Lower lobe of right lung (tissue), 2 donors: ENCODE results near the gene TH. TPM values are rescaled to one million over a fixed set of nuclear protein-coding genes. Genes with fewer than 3 reads are reported as not detected.

ENCODE experiments used
- ATAC-seq, 2 donors: fragments of 200-7000 bp; cut with Tn5 transposase; one replicate each; pipeline ENCODE4 v1.9.1; 2020 to 2022; ENCODE audit warnings: mild to moderate bottlenecking in 2 of 2, moderate library complexity in 2 of 2
- DNase-seq: peaks from one replicate; pipeline ENCODE4 v3.0.0-alpha.2; 2020
- H3K27ac ChIP-seq: fragments of 200-600 bp; one replicate; pipeline ENCODE4 v1.8.0; 2022
- H3K27me3 ChIP-seq: fragments of 200-600 bp; one replicate; pipeline ENCODE4 v1.8.0; 2022; ENCODE audit warnings: low read depth
- H3K36me3 ChIP-seq: fragments of 200-600 bp; one replicate; pipeline ENCODE4 v1.8.0; 2022; ENCODE audit warnings: mild to moderate bottlenecking
- H3K4me1 ChIP-seq: fragments of 200-600 bp; one replicate; pipeline ENCODE4 v1.8.0; 2022
- H3K4me3 ChIP-seq: fragments of 200-600 bp; one replicate; pipeline ENCODE4 v1.8.0; 2022; ENCODE audit warnings: mild to moderate bottlenecking
- H3K9me3 ChIP-seq: fragments of 200-600 bp; one replicate; pipeline ENCODE4 v1.8.0; 2022
- CTCF ChIP-seq: fragments of 200-600 bp; IDR thresholded peaks from one replicate; pipeline ENCODE4 v1.8.0; 2022; ENCODE audit warnings: antibody characterized with exemption, mild to moderate bottlenecking
- intact Hi-C: fragments of 100-400 bp; cut with DNase I; formaldehyde crosslinking; loops from one replicate; pipeline ENCODE4 v1.11.0; 2022
- total RNA-seq: library from RNA; stranded (reverse); fragmentation: NEBNext Ultra II Directional; extraction: Animal tissue kit (Norgen Biotek cat#: 25700); gene quantifications from one replicate; pipeline ENCODE4 v1.2.1, GENCODE V29; 2021
- donor health status: DM: no; HTN: yes; CAD: no; lungs with severe emphysema.

TH gene
- total RNA-seq, 1 donor from 2014 or later = not detected

DNA sequence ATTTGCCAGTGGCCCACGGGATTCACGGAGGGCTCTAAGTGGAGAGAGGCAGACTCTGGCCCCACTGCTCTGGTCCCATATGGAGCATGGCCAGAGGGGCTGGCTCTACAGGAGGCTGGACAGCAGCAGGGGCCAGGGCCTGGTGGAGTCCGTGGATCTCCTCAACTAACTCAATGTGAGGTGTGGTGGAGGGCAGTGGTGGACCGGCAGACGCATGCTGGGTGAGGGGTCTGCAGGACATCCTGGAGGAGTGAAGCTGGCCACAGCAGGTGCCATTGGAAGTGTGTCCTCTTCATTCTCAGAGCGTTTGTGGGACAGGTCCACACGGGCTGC, 48.0 kb downstream of the TH start:
- TF ChIP-seq CTCF = no peak
- no peaks in the 10 kb centered on the region for H3K9me3 ChIP-seq
- H3K4me3 ChIP-seq = no peak overlapping the region
- no peaks in the 10 kb centered on the region for H3K4me1 ChIP-seq
- H3K27me3 ChIP-seq = peaks cover 24% of the 10 kb centered on the region
- intact Hi-C loops = no loop called here
- H3K36me3 ChIP-seq = no peaks in the 10 kb centered on the region
- no peak for DNase-seq
- ATAC-seq = no peak
- no peak overlapping the region for H3K27ac ChIP-seq

DNA sequence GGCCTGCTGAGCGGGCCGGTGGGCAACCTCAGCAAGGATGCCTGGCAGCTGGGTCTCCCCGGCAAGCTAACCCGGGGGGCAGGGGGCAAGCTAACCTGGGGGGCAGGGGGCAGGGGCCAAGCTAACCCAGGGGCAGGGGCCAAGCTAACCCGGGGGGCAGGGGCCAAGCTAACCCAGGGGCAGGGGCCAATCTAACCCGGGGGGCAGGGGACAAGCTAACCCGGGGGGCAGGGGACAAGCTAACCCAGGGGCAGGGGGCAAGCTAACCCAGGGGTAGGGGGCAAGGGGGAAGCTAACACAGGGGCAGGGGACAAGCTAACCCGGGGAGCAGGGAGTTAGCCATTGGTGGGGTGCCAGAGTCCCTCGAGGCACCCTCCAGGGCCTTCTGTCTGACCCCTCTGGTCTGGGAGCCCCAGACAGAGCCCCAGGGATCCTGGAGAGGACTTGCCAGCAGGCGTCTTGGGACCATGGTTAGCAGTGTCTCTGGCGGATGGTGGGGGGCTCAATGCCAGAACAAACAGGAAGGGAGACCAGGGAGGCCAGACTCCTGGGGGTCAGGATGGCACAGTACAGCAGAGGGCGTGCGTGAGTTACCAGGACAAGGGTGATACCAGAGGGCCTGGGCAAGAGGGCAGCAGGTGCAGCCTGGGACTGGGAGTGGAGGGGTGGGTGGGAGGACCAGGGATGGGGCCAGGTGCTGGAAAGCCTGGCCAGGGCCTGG, 48.5 kb downstream of the TH start:
- Histone ChIP-seq H3K9me3 (no peaks in the 10 kb centered on the region), H3K36me3 (no peaks in the 10 kb centered on the region), H3K4me1 (no peaks in the 10 kb centered on the region), H3K27me3 (peaks cover 24% of the 10 kb centered on the region), H3K27ac (no peak overlapping the region), H3K4me3 (no peak overlapping the region)
- TF ChIP-seq CTCF = no peak
- DNase-seq (peak; percentile 25), ATAC-seq (no peak)
- intact Hi-C loops = no loop called here

DNA sequence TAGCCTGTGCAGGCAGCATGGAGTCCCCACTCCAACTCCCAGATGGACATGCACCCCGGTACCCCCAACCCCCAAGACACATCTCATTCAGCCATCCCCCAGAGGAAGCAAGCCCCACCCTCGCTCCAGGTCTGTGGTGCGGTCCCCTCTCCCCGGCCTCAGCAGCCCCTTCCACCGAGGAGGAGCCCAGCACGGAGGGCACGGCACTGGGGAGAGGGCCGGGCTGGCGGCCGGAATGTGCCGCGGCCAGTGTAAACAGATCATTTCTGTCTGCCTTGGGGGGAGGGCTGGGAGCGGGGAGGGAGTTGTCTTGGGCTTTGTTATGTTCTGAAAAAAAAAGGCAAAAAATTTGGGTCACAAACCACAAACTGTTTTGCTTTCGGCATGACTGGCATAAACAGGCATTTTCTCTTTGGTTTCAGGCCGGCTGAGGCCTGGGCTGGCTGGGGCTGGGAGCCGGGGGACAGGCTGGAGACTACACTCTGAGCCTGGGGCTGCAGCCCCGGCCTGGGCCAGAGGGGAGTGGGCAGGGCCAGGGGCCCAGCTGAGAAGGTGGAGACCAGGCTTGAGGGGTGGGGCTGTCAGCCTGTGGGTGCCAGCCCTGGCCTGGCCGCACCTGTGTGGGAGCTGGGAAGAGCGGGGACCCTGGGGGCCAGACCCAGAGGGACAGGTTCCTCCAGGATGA, 49.3 kb downstream of the TH start:
- Histone ChIP-seq H3K4me1 (no peaks in the 10 kb centered on the region), H3K36me3 (no peaks in the 10 kb centered on the region), H3K9me3 (no peaks in the 10 kb centered on the region), H3K4me3 (no peak overlapping the region), H3K27ac (no peak overlapping the region), H3K27me3 (peaks cover 24% of the 10 kb centered on the region)
- TF ChIP-seq CTCF = no peak
- intact Hi-C loops = no loop called here
- DNase-seq = no peak
- ATAC-seq = peak in 1 of 2 donors; percentile 16

DNA sequence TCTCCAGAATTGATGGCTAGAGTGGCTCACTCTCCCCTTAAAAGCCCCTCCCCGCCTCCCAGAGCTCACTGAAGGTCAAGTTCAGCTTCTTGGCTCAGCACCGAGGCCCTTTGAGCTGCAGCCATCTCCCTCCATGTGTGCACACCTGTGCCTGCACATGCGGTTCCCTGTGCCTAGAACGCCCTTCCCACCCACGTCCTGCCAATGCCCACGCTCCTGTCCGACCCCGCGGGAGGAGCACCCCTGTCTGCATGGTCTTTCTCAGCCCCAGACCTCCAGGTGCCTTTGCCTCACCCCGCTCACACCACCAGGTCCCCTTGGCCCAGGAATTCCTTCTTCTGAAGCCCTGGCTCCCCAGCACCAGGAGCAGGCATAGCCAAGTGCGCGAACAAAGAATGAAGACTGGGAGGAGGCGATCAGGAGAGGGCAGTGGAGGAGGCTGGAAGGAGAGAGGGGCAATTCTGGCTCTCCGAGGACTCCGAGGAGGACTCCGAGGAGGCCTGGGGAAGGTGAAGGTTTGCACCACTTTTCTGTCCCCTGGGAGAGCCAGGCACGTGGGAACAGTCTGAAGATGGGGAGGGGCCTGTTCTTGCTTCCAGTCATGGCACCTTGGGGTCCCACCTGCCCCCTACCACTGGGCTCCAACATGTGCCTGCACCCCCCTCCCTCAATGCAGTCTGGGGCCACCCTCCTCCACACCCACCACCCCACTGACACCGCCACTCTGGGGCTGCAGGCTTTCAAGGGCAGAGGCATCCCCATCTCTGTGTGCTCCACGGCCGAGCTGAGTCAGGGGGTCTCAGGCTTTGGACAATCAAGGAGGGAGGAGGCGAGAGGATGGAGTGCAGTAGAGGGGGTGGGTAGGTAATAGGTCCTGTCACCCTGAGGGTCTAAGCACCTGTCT, 50.1 kb downstream of the TH start:
- intact Hi-C loops = no loop called here
- H3K9me3 ChIP-seq = peaks cover 2% of the 10 kb centered on the region
- peak; percentile 27 for DNase-seq
- no peak overlapping the region for H3K27ac ChIP-seq
- no peak for TF ChIP-seq CTCF
- ATAC-seq = peak in 1 of 2 donors; percentile 35
- no peak overlapping the region for H3K4me3 ChIP-seq
- no peaks in the 10 kb centered on the region for H3K4me1 ChIP-seq
- peaks cover 24% of the 10 kb centered on the region for H3K27me3 ChIP-seq
- no peaks in the 10 kb centered on the region for H3K36me3 ChIP-seq

GRCh38 chr11:2120359-2121100, 51.1 kb downstream of the TH start:
- no peak for DNase-seq
- Histone ChIP-seq H3K4me3 (no peak overlapping the region), H3K4me1 (no peaks in the 10 kb centered on the region), H3K27ac (no peak overlapping the region), H3K27me3 (peaks cover 24% of the 10 kb centered on the region), H3K9me3 (peaks cover 5% of the 10 kb centered on the region), H3K36me3 (no peaks in the 10 kb centered on the region)
- TF ChIP-seq CTCF = no peak
- intact Hi-C loops = no loop called here
- ATAC-seq = no peak
